Umbilical cord (tissue), 2 donors: ENCODE data around the gene ELFN1. TPM values are rescaled to one million over a fixed set of nuclear protein-coding genes. Genes with fewer than 3 reads are reported as not detected.

Experiments used
- DNase-seq: peaks from one replicate; pipeline ENCODE4 v3.0.0-alpha.2; 2015; ENCODE audit warnings: low spot score
- total RNA-seq: library from RNA; depleted of rRNA; stranded (reverse); fragments of >200 nt; gene quantifications from one replicate; pipeline ENCODE4 v1.2.3, GENCODE V29; 2014; ENCODE audit warnings: low replicate concordance; ENCODE audit not compliant: insufficient read depth

Gene ELFN1
- total RNA-seq, 1 donor from 2014 or later, result 0.96 TPM

DNA sequence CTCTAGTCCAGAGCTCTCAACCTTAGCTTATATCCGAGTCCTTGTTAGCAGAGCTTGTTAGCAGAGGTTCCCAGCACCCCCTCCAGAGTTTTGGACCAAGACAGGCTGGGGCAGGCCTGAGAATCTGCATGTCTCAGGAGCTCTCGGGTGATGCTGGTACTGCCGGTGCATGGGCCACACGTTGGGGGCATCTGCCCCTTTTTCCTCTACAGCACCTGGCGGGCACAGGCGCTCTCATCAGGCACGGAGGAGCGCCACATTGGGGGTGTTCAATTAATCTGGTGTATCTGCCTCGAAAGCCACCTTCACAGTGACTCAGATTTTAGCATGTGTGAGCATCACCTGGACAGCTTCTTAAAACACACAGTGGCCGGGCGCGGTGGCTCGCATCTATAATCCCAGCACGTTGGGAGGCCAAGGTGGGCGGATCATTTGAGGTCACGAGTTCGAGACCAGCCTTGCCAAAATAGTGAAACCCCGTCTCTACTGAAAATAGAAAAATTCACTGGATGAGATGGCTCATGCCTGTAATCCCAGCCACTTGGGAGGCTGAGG lies 117.7 kb downstream of the ELFN1 start:
- no peak for DNase-seq

DNA sequence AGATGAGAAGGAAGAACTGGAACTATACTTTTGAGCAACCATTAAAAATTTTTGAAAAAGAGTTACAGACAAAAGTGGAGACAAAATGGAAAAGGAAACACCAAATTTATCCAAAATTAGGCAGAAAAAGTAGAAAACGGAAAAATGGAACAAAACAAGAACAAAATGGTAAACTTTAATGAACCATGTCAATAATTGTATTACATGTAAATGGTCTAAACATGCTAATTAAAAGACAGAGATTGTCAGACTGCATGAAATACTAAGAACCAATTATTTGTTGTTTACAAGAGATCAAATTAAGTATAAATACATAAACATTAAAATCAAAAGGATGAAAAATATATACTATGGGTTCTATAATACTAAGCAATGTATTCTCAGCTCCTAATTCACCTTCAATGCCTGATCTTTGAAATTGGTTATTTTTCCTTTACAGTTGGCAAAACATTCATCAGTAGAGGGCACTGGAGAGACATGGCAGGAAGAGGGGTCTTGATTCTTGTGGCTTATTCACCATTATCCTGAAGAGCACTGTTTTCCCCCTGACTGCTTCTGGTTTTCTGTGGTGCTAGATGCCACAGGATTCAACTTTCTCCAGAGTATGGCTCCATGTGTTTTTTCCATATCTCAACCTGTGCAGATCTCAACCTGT lies 124.9 kb downstream of the ELFN1 start:
- no peak for DNase-seq

Other genes starting within 250 kb of the ELFN1 start
- gene MICALL2, start 210.8 kb upstream of the ELFN1 start, total RNA-seq, result 13.5 TPM
- gene INTS1, start 165.9 kb upstream of the ELFN1 start, total RNA-seq, result 18.5 TPM
- gene MAFK, start 139.6 kb upstream of the ELFN1 start, total RNA-seq, result 78.2 TPM
- gene TMEM184A, start 114.1 kb upstream of the ELFN1 start, total RNA-seq, result 3.4 TPM
- gene PSMG3, start 100.2 kb upstream of the ELFN1 start, total RNA-seq, result 11.8 TPM